K562 (cell line): ENCODE measurements around the gene CERS3. TPM values are rescaled to one million over a fixed set of nuclear protein-coding genes. Genes with fewer than 3 reads are reported as not detected.

Experiments used
- ATAC-seq: fragments of 200-7000 bp; cut with Tn5 transposase; 3 replicates; pipeline ENCODE4 v1.9.1; 2020; ENCODE audit warnings: moderate library complexity
- BruUV-seq: library from RNA; stranded (reverse); fragments of 400-500 nt; replicated peaks from 2 replicates; lab custom pipeline; 2021; lab: Mats Ljungman, UMichigan
- CTCF ChIA-PET: fragments of 300-600 bp; formaldehyde crosslinking; extraction: SDS; loops from one replicate; lab custom pipeline; 2021; ENCODE audit warnings: low intra/inter-chr PET ratio; lab: Yijun Ruan, JAX
- POLR2A ChIA-PET: fragments of 300-600, 350-650 bp; sonication (Branson Sonifier 250); formaldehyde crosslinking; extraction: SDS; loops from one replicate; lab custom pipeline; 2021; ENCODE audit warnings: antibody characterized with exemption, inconsistent platforms; lab: Yijun Ruan, JAX
- DNase-seq, 4 experiments: peaks; one replicate each; pipeline versions ENCODE4 v3.0.0 to v3.0.0-alpha.2; 2011 to 2018; ENCODE audit warnings: low spot score in 3 of 4, mixed read lengths in 3 of 4; ENCODE audit errors: extremely low read depth in 1 of 4
- FAIRE-seq: peaks from 2 replicates; lab custom pipeline; 2011; peaks lifted over from hg19 to GRCh38; lab: Jason Lieb, UNC
- H2AFZ ChIP-seq: 2 replicates; pipeline ENCODE4 v1.6.0; 2011; ENCODE audit warnings: low read depth, low read length, control low read depth, inconsistent platforms
- H3K27ac ChIP-seq: fragments of 200-600 bp; 3 replicates; pipeline ENCODE4 v1.8.0; 2011; ENCODE audit warnings: low read depth, mild to moderate bottlenecking, control low read depth, inconsistent platforms, low read length, moderate library complexity, mixed read lengths; ENCODE audit errors: extremely low read depth
- H3K27me3 ChIP-seq, 2 experiments: fragments of 300-600 bp in 1 of 2; 2 replicates in 1 of 2; 3 replicates in 1 of 2; pipeline versions ENCODE4 v1.6.0 to v1.8.0; 2011; ENCODE audit warnings: inconsistent platforms in 2 of 2, low read length in 2 of 2, mild to moderate bottlenecking in 1 of 2, mixed read lengths in 1 of 2, moderate library complexity in 1 of 2; ENCODE audit not compliant: control insufficient read depth in 2 of 2, insufficient read depth in 2 of 2
- H3K36me3 ChIP-seq: fragments of 300-600 bp; 3 replicates; pipeline ENCODE4 v1.8.0; 2011; ENCODE audit warnings: mild to moderate bottlenecking, low read length, inconsistent platforms; ENCODE audit not compliant: control insufficient read depth, insufficient read depth
- H3K4me1 ChIP-seq, 2 experiments: fragments of 200-600 bp in 1 of 2; replicated peaks in 1 of 2; 2 replicates in 1 of 2; 3 replicates in 1 of 2; pipeline versions ENCODE4 v1.5.1 to v1.8.0; 2011; ENCODE audit warnings: inconsistent platforms in 2 of 2, low read length in 2 of 2, mild to moderate bottlenecking in 1 of 2, mixed read lengths in 1 of 2, moderate library complexity in 1 of 2; ENCODE audit not compliant: control insufficient read depth in 2 of 2, insufficient read depth in 2 of 2
- H3K4me2 ChIP-seq: 2 replicates; pipeline ENCODE4 v1.6.1; 2011; ENCODE audit warnings: low read length, control low read depth, inconsistent platforms, mixed read lengths; ENCODE audit not compliant: insufficient read depth
- H3K4me3 ChIP-seq: fragments of 200-600 bp; sonication (generic), shearing (Covaris generic); 2 replicates; pipeline ENCODE4 v1.5.1; 2016; ENCODE audit warnings: control low read depth, inconsistent platforms
- H3K79me2 ChIP-seq: fragments of 200-600 bp; 3 replicates; pipeline ENCODE4 v1.8.0; 2011; ENCODE audit warnings: low read length, inconsistent platforms; ENCODE audit not compliant: control insufficient read depth, insufficient read depth
- H3K9ac ChIP-seq, 2 experiments: 2 replicates each; pipeline versions ENCODE4 v1.6.0 to v1.6.1; 2011; ENCODE audit warnings: low read depth in 2 of 2, low read length in 2 of 2, control low read depth in 1 of 2, inconsistent platforms in 1 of 2, mild to moderate bottlenecking in 1 of 2, mixed read lengths in 1 of 2; ENCODE audit not compliant: insufficient read depth in 1 of 2
- H3K9me1 ChIP-seq: one replicate; pipeline ENCODE4 v1.6.0; 2011; ENCODE audit warnings: inconsistent platforms, mild to moderate bottlenecking, low read length, moderate library complexity; ENCODE audit not compliant: control insufficient read depth, insufficient read depth
- H3K9me3 ChIP-seq: replicated peaks from 2 replicates; pipeline ENCODE4 v1.5.1; 2011; ENCODE audit warnings: low read depth, low read length, inconsistent platforms; ENCODE audit not compliant: control insufficient read depth, insufficient read depth
- H4K20me1 ChIP-seq: replicated peaks from 2 replicates; pipeline ENCODE4 v1.6.1; 2011; ENCODE audit warnings: low read length, inconsistent platforms, mixed read lengths; ENCODE audit not compliant: control insufficient read depth, insufficient read depth
- NEUROD1 ChIP-seq: fragments of 150-350 bp; IDR thresholded peaks from 2 replicates; pipeline ENCODE4 v1.6.1; 2014; ENCODE audit warnings: borderline replicate concordance, low read length, low read depth; ENCODE audit not compliant: partially characterized antibody
- ZNF316 ChIP-seq: fragments of 450-650 bp; IDR thresholded peaks from 2 replicates; pipeline ENCODE4 v1.6.1; 2016
- in situ Hi-C: fragments of 300-500 bp; cut with MboI; formaldehyde crosslinking; loops from 4 replicates; pipeline ENCODE4 v1.15.0; 2018; ENCODE audit warnings: inconsistent platforms, mixed read lengths
- intact Hi-C: fragments of 100-400 bp; cut with micrococcal nuclease; formaldehyde crosslinking; loops from 2 replicates; pipeline ENCODE4 v1.14.2; 2022
- polyA plus RNA-seq, 8 experiments: library from polyadenylated mRNA; depleted of rRNA in 4 of 8; stranded (reverse) in 5 of 8; unstranded in 3 of 8; fragments of >200 nt; fragmentation: Nextera tagmentation in 2 of 8; fragmentation: Illumina TruSeq in 1 of 8; extraction: Ambion mirVana in 2 of 8; extraction: Trizol in 1 of 8; gene quantifications; 2 replicates each; pipeline versions ENCODE4 v1.2.1 to v1.2.3, GENCODE V29; 2011 to 2014; ENCODE audit warnings: inconsistent platforms in 1 of 8, missing spikeins in 1 of 8
- total RNA-seq, 7 experiments: library from RNA; depleted of rRNA in 6 of 7; stranded (reverse); fragments of >200 nt in 6 of 7; fragmentation: Illumina TruSeq in 2 of 7; extraction: Trizol in 2 of 7; gene quantifications; 2 replicates each; pipeline versions ENCODE4 v1.2.1 to v1.2.3, GENCODE V29; 2011 to 2021; ENCODE audit warnings: low replicate concordance in 1 of 7
- TF ChIP-seq, protein P1 (sequence below), 2 experiments: fragments of 450-650 bp in 1 of 2; sonication (generic) in 1 of 2; formaldehyde crosslinking in 1 of 2; IDR thresholded peaks; 2 replicates each; pipeline versions ENCODE4 v1.7.1 to v1.9.0; 2016 to 2022; ENCODE audit warnings: inconsistent platforms in 1 of 2, mild to moderate bottlenecking in 1 of 2, missing genetic modification reagents in 1 of 2

Gene CERS3
- total and polyA plus RNA-seq, 9 of the 15 experiments (the other 6 are each of a cell fraction or from before 2014, with no cell fraction given), result not detected

GRCh38 chr15:100560323-100560722, 31.6 kb upstream of the CERS3 start:
- DNase-seq (no peak), FAIRE-seq (no peak), ATAC-seq (no peak)
- no TSS peak for BruUV-seq
- H3K4me3 ChIP-seq, result no peak overlapping the region
- H3K27me3 ChIP-seq, result no peaks in the 10 kb centered on the region
- in situ Hi-C loops, result no loop called here
- no peaks in the 10 kb centered on the region; the same call in 1 of the 2 replicates for H3K9me3 ChIP-seq
- no peaks in the 10 kb centered on the region for H3K9me1 ChIP-seq
- ChIA-PET CTCF (no interaction called here), POLR2A (no interaction called here)
- intact Hi-C loops, result no loop called here
- TF ChIP-seq NEUROD1 (no peak), ZNF316 (0 out of 2 replicates have a peak, but pooled peaks have one; percentile 3)
- TF ChIP-seq, protein P1, sequence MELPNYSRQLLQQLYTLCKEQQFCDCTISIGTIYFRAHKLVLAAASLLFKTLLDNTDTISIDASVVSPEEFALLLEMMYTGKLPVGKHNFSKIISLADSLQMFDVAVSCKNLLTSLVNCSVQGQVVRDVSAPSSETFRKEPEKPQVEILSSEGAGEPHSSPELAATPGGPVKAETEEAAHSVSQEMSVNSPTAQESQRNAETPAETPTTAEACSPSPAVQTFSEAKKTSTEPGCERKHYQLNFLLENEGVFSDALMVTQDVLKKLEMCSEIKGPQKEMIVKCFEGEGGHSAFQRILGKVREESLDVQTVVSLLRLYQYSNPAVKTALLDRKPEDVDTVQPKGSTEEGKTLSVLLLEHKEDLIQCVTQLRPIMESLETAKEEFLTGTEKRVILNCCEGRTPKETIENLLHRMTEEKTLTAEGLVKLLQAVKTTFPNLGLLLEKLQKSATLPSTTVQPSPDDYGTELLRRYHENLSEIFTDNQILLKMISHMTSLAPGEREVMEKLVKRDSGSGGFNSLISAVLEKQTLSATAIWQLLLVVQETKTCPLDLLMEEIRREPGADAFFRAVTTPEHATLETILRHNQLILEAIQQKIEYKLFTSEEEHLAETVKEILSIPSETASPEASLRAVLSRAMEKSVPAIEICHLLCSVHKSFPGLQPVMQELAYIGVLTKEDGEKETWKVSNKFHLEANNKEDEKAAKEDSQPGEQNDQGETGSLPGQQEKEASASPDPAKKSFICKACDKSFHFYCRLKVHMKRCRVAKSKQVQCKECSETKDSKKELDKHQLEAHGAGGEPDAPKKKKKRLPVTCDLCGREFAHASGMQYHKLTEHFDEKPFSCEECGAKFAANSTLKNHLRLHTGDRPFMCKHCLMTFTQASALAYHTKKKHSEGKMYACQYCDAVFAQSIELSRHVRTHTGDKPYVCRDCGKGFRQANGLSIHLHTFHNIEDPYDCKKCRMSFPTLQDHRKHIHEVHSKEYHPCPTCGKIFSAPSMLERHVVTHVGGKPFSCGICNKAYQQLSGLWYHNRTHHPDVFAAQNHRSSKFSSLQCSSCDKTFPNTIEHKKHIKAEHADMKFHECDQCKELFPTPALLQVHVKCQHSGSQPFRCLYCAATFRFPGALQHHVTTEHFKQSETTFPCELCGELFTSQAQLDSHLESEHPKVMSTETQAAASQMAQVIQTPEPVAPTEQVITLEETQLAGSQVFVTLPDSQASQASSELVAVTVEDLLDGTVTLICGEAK (IDR thresholded peaks at IDR 0.05), result no peak
- TF ChIP-seq, protein P1 (CRISPR knock-in tag; IDR thresholded peaks at IDR 0.05), result no peak
- no peak overlapping the region for H3K27ac ChIP-seq
- H2AFZ ChIP-seq, result no peak overlapping the region
- H3K79me2 ChIP-seq, result no peaks in the 10 kb centered on the region
- peaks cover 10% of the 10 kb centered on the region; the same call in 1 of the 3 replicates for H3K36me3 ChIP-seq
- no peaks in the 10 kb centered on the region for H3K4me1 ChIP-seq
- H3K4me2 ChIP-seq, result no peak overlapping the region
- H4K20me1 ChIP-seq, result no peaks in the 10 kb centered on the region
- no peak overlapping the region for H3K9ac ChIP-seq
